Activated CD4-positive, CD25-positive, alpha-beta regulatory T cell treated with anti-CD3 and anti-CD28 coated beads, Interleukin-2, amount 50 U/mL, for 16 hours (primary cell): ENCODE data around the gene PLEKHA6.
"Not testable (repeated sequence)": the region's sequence is repeated elsewhere in the genome, so short reads cannot be mapped to it uniquely, and the experiment has no call there.

Experiments
- DNase-seq: peaks from one replicate; pipeline ENCODE4 v3.0.0-alpha.2; 2020; ENCODE audit warnings: low read depth, low spot score

The PLEKHA6 gene

GRCh38 chr1:204316164-204316563 is 43.6 kb downstream of the PLEKHA6 start:
- no peak for DNase-seq

GRCh38 chr1:204314893-204315658 is 44.7 kb downstream of the PLEKHA6 start:
- DNase-seq: no peak

- DNase-seq: no peak
Measured at GRCh38 chr1:204314171-204314892, 45.4 kb downstream of the PLEKHA6 start.

- DNase-seq: no peak
Measured at GRCh38 chr1:204313675-204314074, 46.1 kb downstream of the PLEKHA6 start.

DNA sequence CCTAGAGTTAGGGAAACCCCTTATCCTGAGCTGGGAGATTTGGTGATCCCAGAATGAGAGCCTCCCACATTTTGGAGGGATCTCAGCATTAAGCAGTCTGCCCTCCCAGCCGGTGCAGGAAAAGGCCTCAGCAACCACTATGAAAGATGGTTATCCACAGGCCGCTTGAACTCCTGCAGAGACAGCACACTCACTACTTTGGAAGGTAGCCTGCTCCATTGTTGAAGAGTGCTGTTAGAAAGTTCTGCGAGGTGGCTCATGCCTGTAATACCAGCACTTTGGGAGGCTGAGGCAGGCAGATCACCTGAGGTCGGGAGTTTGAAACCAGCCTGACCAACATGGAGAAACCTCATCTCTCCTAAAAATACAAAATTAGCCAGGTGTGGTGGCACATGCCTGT is 48.8 kb downstream of the PLEKHA6 start:
- not testable (repeated sequence) for DNase-seq

DNA sequence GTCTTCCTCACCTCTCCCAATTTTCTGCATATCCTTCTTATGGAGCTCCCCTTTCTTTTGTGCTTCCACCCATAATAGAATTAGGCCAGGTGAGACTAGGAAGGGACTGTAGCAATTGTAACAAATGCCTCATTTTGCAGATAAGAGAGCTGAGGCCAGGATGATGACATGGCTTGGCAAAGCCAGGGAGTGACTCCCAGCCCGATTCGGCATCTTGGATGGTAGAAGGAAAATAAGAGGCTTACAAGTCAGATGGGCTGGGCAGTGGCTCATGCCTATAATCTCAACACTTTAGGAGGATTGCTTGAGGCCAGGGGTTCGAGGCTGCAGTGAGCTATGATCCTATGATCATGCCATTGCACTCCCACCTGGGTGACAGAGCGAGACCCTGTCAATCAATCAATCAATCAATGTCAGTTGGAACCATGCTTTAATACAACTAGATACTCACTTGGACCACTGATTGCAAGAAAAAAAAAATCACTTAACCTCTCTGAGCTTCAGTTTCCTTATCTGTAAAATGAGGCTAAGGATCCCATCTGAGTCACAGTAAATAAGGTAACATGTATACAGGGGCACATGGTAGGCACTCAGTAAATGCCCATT is 51.6 kb downstream of the PLEKHA6 start:
- DNase-seq: no peak

DNA sequence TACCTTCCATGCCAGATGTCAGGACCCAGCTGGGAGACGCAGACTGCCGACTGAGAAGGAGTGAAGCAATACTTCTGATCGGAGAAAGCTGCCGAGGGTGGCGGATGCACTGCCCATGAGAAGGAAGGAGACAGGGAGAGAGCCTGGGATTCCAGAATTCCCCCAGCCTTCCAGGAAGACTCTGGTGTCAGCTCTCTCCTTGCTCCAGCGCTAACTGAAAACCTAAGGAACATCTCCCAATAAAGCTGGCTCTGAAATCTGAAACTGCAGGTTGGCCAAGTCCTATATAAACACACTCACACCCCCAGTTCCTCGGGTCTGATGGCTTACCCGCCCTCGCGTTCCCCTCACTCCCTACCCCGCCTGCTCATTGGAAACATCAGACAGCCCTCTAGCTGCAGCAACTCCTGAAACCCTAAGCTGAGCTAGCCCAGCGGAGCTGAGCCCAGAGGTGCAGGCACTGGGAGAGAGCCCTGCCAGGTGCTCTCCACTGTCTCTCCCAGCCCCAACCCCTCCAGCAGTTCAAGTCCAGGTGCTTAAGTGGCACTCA is 52.3 kb downstream of the PLEKHA6 start:
- no peak for DNase-seq

DNA sequence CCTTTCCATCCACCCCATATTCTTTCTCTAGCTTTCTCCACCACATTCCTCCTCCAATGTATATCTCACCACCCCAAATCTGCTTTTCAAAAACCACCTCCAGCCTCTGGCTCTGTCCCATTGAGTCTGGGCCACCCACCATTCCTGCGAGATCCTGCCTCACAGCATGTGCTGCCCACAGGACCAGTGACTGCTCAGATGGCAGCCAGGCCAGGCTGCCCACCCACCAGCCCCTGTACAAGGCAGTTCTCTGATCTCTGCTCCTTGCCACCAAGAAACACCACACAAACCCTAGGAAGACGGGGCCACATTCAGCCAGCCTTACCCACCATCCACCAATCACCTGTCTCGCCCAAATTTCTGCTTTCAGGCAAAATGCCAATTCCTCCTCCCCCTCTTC is 53.7 kb downstream of the PLEKHA6 start:
- DNase-seq: no peak

GRCh38 chr1:204304067-204304466 is 55.7 kb downstream of the PLEKHA6 start:
- DNase-seq: no peak

DNA sequence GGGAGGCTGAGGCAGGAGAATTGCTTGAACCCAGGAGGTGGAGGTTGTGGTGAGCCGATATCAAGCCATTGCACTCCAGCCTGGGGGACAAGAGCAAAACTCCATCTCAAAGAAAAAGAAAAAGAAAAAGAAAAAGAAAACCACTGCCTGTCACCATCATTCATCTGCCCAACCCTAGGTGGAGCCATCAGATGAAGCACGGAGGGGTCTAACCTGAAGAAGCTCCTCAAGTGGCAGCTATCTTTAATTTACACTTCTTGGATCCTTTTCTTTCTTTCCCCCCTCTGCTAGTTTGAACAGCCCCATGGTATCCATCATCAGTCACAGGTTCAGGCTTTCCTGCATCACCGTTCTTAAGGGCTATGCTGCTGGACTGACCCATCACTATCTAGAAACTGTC is 57.0 kb downstream of the PLEKHA6 start:
- DNase-seq: no peak

DNA sequence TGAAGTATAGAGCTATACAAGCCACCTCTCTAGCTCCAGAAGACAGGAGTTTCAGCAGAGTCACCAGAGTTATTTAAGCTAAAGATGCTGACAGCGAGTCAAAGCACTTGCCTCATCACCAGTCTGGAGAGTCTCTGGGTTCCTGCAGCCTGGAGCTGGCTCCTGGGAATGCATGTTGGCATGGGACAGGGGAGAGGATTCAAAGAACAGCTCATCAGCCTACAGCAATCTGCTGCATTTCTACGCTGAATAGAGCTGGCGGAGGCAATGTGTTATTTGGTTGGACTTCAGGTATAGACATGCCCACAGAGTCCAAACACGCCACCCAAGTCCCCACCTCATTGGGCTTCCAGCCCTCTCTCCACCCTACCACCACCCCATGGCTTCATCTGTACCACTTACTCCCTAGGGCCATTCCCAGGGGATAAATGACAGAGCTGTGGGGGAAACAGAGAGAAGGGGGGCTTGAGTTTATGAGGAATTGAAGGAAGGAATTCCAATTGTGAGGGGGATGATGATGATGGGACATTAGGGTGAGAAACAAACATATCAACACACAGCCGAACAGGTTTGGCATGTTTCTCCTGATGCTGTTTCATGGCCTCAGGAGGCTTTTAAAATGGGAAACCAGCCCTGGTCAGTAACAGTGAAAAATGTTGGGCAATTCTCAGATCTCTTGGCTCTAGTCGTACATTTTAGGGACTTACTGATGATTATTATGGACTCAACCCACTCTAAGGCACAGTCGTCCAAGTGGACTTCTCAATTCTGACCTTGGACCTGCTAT is 58.4 kb downstream of the PLEKHA6 start:
- DNase-seq: no peak

GRCh38 chr1:204299814-204300365 is 59.8 kb downstream of the PLEKHA6 start:
- no peak for DNase-seq

DNA sequence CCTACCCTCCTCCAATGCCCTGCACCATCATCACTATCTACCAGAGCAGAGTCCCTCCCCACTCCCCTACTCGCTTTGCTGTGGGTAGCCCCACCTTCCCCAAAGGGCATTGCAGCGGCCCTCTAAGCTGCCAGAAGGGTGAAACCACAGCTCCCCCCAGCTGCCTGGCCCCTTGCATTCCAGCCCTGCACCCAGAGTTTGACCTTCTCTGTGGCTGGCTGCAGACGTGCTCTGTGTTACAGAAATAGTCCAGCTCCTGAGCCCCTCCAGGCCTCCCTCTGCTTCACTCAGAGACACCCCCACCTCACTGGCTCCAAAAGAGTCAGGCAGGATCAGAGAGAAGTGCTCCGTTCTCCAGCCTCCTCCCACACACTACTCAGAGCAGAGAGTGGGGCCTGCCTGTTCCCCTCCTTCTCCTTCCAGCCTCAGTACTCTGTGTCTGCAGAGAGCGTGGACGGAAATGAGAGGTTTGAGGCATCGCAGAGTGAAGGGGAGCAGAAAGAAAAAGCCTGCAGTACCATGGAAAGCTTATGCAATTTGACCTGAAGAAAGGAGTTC is 63.2 kb downstream of the PLEKHA6 start:
- DNase-seq: no peak

DNA sequence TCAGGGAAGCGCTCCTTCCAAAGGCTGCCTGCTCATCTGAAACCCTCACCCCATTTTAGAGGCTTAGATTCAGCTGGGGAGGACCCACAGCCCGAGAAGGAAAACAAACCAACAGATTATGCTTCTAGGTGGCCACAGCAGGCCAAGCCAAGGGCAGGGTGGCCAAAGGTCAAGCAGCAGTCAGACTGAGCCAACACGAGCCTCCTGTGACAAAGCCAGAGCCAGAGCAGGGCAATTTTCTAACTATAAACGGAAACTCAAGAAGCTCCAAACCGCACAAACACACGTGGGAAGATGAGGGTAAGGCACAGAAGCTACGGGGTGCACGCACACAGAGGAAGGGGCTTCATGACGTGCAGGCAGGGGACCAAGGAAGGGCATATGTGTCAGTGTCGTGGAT is 64.1 kb downstream of the PLEKHA6 start:
- DNase-seq: no peak

- DNase-seq: no peak
Measured at GRCh38 chr1:204294357-204294756, 65.4 kb downstream of the PLEKHA6 start.

GRCh38 chr1:204293605-204294337 is 66.0 kb downstream of the PLEKHA6 start:
- no peak for DNase-seq

GRCh38 chr1:204292740-204293139 is 67.0 kb downstream of the PLEKHA6 start:
- no peak for DNase-seq

- no peak for DNase-seq
Measured at GRCh38 chr1:204289280-204289679, 70.4 kb downstream of the PLEKHA6 start.

GRCh38 chr1:204288021-204288588 is 71.6 kb downstream of the PLEKHA6 start:
- DNase-seq: no peak

DNA sequence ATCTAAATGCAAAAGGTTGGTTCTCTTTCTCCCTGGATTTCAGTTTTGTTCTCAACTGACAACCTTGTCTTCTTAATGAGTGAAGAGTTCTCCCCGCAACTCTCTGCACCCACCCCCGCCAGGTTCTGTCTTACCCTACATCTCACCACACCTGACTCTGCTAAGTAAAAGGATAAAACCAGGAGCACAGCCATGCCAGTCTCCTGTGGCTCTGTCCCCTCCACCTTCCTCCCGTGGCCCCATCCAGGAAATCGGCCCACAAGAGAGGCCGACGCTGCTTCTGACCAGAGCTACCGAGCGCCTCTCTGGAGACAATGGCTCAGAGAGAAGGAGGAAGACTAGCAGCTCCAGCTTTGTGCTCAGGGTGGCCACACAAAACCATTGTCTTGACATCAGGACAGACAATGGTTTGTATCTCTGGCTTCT is 72.2 kb downstream of the PLEKHA6 start:
- DNase-seq: no peak
